Measurements from ENCODE around the gene PPARA.

PPARA gene

GRCh38 chr22:46272762-46273431 lies 122.6 kb downstream of the PPARA start:
- DNase-seq (ENCODE audit: extremely low read depth, low read depth) = no peak
- no peak for TF ChIP-seq CTCF (IDR thresholded peaks at IDR 0.05; ENCODE audit: low read depth, low read length)

- no peak for TF ChIP-seq CTCF (IDR thresholded peaks at IDR 0.05; ENCODE audit: low read depth, low read length)
These were observed 123.3 kb downstream of the PPARA start for GRCh38 chr22:46273432-46274148.

GRCh38 chr22:46274381-46274780 lies 124.1 kb downstream of the PPARA start:
- no peak for TF ChIP-seq CTCF (IDR thresholded peaks at IDR 0.05; ENCODE audit: low read depth, low read length)
- no peak for DNase-seq (ENCODE audit: extremely low read depth, low read depth)

More at GRCh38 chr22:46273432-46274148, 123.3 kb downstream of the PPARA start:
- no peak for DNase-seq (ENCODE audit: extremely low read depth, low read depth)

- TF ChIP-seq CTCF (IDR thresholded peaks at IDR 0.05; ENCODE audit: low read depth, low read length) = no peak
- DNase-seq (ENCODE audit: extremely low read depth, low read depth) = no peak
These were observed 125.3 kb downstream of the PPARA start for GRCh38 chr22:46275455-46276122.

- no peak for TF ChIP-seq CTCF (IDR thresholded peaks at IDR 0.05; ENCODE audit: low read depth, low read length)
These were observed 126.2 kb downstream of the PPARA start for GRCh38 chr22:46276563-46276962.

GRCh38 chr22:46278656-46279645 lies 128.6 kb downstream of the PPARA start:
- no peak for TF ChIP-seq CTCF (IDR thresholded peaks at IDR 0.05; ENCODE audit: low read depth, low read length)
- no peak for DNase-seq (ENCODE audit: extremely low read depth, low read depth)

More at GRCh38 chr22:46276563-46276962, 126.2 kb downstream of the PPARA start:
- DNase-seq (ENCODE audit: extremely low read depth, low read depth) = no peak

Data from AG09319 (cell line).